IMR-90 (cell line): ENCODE measurements around the gene PRTG. TPM values are rescaled to one million over a fixed set of nuclear protein-coding genes. Genes with fewer than 3 reads are reported as not detected.

Experiments used
- ATAC-seq: fragments of 200-7000 bp; cut with Tn5 transposase; 2 replicates; pipeline ENCODE4 v1.9.1; 2020; ENCODE audit warnings: low read depth, mild to moderate bottlenecking, moderate library complexity
- BruUV-seq: library from RNA; stranded (reverse); fragments of 400-500 nt; replicated peaks from 2 replicates; lab custom pipeline; 2021; lab: Mats Ljungman, UMichigan
- CTCF ChIA-PET: fragments of 300-600 bp; formaldehyde crosslinking; extraction: SDS; loops from one replicate; lab custom pipeline; 2021; ENCODE audit warnings: antibody characterized with exemption; lab: Yijun Ruan, JAX
- POLR2A ChIA-PET: fragments of 300-600 bp; sonication (Branson Sonifier 250); formaldehyde crosslinking; loops from one replicate; lab custom pipeline; 2022; ENCODE audit warnings: antibody characterized with exemption; ENCODE audit not compliant: unreplicated experiment; lab: Charles Lee
- DNase-seq: peaks from one replicate; pipeline ENCODE4 v3.0.0; 2013
- H2AFZ ChIP-seq: replicated peaks from 2 replicates; pipeline ENCODE3; 2013; ENCODE audit warnings: low read length, mild to moderate bottlenecking; ENCODE audit not compliant: poor library complexity
- H2AK5ac ChIP-seq: 2 replicates; pipeline ENCODE4 v1.6.1; 2013; ENCODE audit warnings: low read depth, low read length, inconsistent platforms
- H2AK9ac ChIP-seq: replicated peaks from 2 replicates; pipeline ENCODE3; 2013; ENCODE audit warnings: mild to moderate bottlenecking, low read depth, low read length, moderate library complexity; ENCODE audit not compliant: poor library complexity
- H2BK120ac ChIP-seq: 2 replicates; pipeline ENCODE4 v1.6.1; 2013; ENCODE audit warnings: low read depth, low read length, inconsistent platforms
- H2BK15ac ChIP-seq: 3 replicates; pipeline ENCODE4 v1.6.1; 2013; ENCODE audit warnings: low read depth, low read length, inconsistent platforms
- H2BK20ac ChIP-seq: 2 replicates; pipeline ENCODE4 v1.6.1; 2013; ENCODE audit warnings: low read depth, mild to moderate bottlenecking, inconsistent platforms, low read length, moderate library complexity
- H2BK5ac ChIP-seq: 2 replicates; pipeline ENCODE4 v1.6.1; 2013; ENCODE audit warnings: mild to moderate bottlenecking, low read depth, low read length, inconsistent platforms; ENCODE audit not compliant: poor library complexity, severe bottlenecking
- H3K14ac ChIP-seq: replicated peaks from 2 replicates; pipeline ENCODE4 v1.6.1; 2013; ENCODE audit warnings: low read depth, low read length, inconsistent platforms
- H3K18ac ChIP-seq: 2 replicates; pipeline ENCODE4 v1.6.1; 2013; ENCODE audit warnings: low read depth, low read length, control low read depth
- H3K23ac ChIP-seq: 2 replicates; pipeline ENCODE4 v1.6.1; 2013; ENCODE audit warnings: low read depth, low read length, inconsistent platforms
- H3K27ac ChIP-seq: 2 replicates; pipeline ENCODE4 v1.5.1; 2013; ENCODE audit warnings: mild to moderate bottlenecking, control low read depth, low read length; ENCODE audit not compliant: insufficient read depth
- H3K27me3 ChIP-seq: 2 replicates; pipeline ENCODE4 v1.6.1; 2013; ENCODE audit warnings: low read length; ENCODE audit not compliant: control insufficient read depth, insufficient read depth
- H3K36me3 ChIP-seq: 2 replicates; pipeline ENCODE4 v1.6.1; 2013; ENCODE audit warnings: low read length, mixed read lengths; ENCODE audit not compliant: control insufficient read depth, insufficient read depth
- H3K4ac ChIP-seq: 2 replicates; pipeline ENCODE4 v1.6.1; 2013; ENCODE audit warnings: low read depth, low read length, inconsistent platforms
- H3K4me1 ChIP-seq: 2 replicates; pipeline ENCODE4 v1.6.1; 2013; ENCODE audit warnings: low read length, mixed read lengths; ENCODE audit not compliant: control insufficient read depth, insufficient read depth
- H3K4me2 ChIP-seq: 2 replicates; pipeline ENCODE4 v1.6.1; 2013; ENCODE audit warnings: low read depth, mild to moderate bottlenecking, control low read depth, low read length, moderate library complexity
- H3K4me3 ChIP-seq: 2 replicates; pipeline ENCODE4 v1.5.1; 2013; ENCODE audit warnings: low read depth, mild to moderate bottlenecking, control low read depth, low read length, moderate library complexity; ENCODE audit not compliant: insufficient read depth
- H3K56ac ChIP-seq: 2 replicates; pipeline ENCODE4 v1.6.1; 2013; ENCODE audit warnings: low read length, inconsistent platforms; ENCODE audit not compliant: insufficient read depth; ENCODE audit errors: extremely low read depth
- H3K79me1 ChIP-seq, 2 experiments: 2 replicates each; pipeline ENCODE4 v1.6.1; 2013; ENCODE audit warnings: low read length in 2 of 2, inconsistent platforms in 1 of 2, low read depth in 1 of 2
- H3K9ac ChIP-seq: 2 replicates; pipeline ENCODE4 v1.6.1; 2013; ENCODE audit warnings: low read depth, low read length, control low read depth
- H3K9me1 ChIP-seq: 2 replicates; pipeline ENCODE4 v1.6.1; 2013; ENCODE audit warnings: low read length, inconsistent platforms; ENCODE audit not compliant: insufficient read depth
- H3K9me3 ChIP-seq: 2 replicates; pipeline ENCODE4 v1.6.1; 2013; ENCODE audit warnings: low read length; ENCODE audit not compliant: control insufficient read depth, insufficient read depth
- H4K20me1 ChIP-seq: 2 replicates; pipeline ENCODE4 v1.6.1; 2013; ENCODE audit warnings: low read length, inconsistent platforms; ENCODE audit not compliant: insufficient read depth
- H4K5ac ChIP-seq: 2 replicates; pipeline ENCODE4 v1.6.1; 2013; ENCODE audit warnings: mild to moderate bottlenecking, low read depth, low read length, control low read depth
- H4K8ac ChIP-seq, 2 experiments: 2 replicates each; pipeline ENCODE4 v1.6.1; 2013; ENCODE audit warnings: low read depth in 2 of 2, low read length in 2 of 2, control low read depth in 1 of 2, inconsistent platforms in 1 of 2
- H4K91ac ChIP-seq: 2 replicates; pipeline ENCODE4 v1.6.1; 2013; ENCODE audit warnings: low read depth, low read length, inconsistent platforms; ENCODE audit not compliant: insufficient read depth
- BHLHE40 ChIP-seq: fragments of 150-350 bp; IDR thresholded peaks from 2 replicates; pipeline ENCODE4 v1.6.1; 2016; ENCODE audit warnings: mild to moderate bottlenecking, low read depth, low read length
- CEBPB ChIP-seq: IDR thresholded peaks from 2 replicates; pipeline ENCODE4 v1.6.1; 2012; ENCODE audit warnings: low read depth, low read length, improper control_type of control experiment
- CHD1 ChIP-seq: IDR thresholded peaks from 2 replicates; pipeline ENCODE4 v1.6.1; 2012; ENCODE audit warnings: low read depth, low read length, improper control_type of control experiment
- FOS ChIP-seq: fragments of 150-350 bp; IDR thresholded peaks from 2 replicates; pipeline ENCODE4 v1.6.1; 2016; ENCODE audit warnings: low read depth, low read length
- MAFK ChIP-seq: IDR thresholded peaks from 2 replicates; pipeline ENCODE4 v1.6.1; 2012; ENCODE audit warnings: low read depth, low read length, improper control_type of control experiment
- MAZ ChIP-seq: IDR thresholded peaks from 2 replicates; pipeline ENCODE4 v1.6.1; 2012; ENCODE audit warnings: low read depth, mild to moderate bottlenecking, low read length, improper control_type of control experiment, moderate library complexity, borderline replicate concordance
- MXI1 ChIP-seq: IDR thresholded peaks from 2 replicates; pipeline ENCODE4 v1.6.1; 2012; ENCODE audit warnings: low read depth, mild to moderate bottlenecking, low read length, moderate library complexity, borderline replicate concordance
- NFE2L2 ChIP-seq: fragments of 150-350 bp; IDR thresholded peaks from 2 replicates; pipeline ENCODE4 v1.6.1; 2016; ENCODE audit warnings: low read depth, mild to moderate bottlenecking, low read length
- POLR2A ChIP-seq: IDR thresholded peaks from 2 replicates; pipeline ENCODE4 v1.6.1; 2012; ENCODE audit warnings: mild to moderate bottlenecking, low read depth, low read length
- RAD21 ChIP-seq: IDR thresholded peaks from 2 replicates; pipeline ENCODE4 v1.6.1; 2012; ENCODE audit warnings: low read length, improper control_type of control experiment
- RCOR1 ChIP-seq: IDR thresholded peaks from 2 replicates; pipeline ENCODE4 v1.6.1; 2012; ENCODE audit warnings: mild to moderate bottlenecking, low read length, improper control_type of control experiment; ENCODE audit not compliant: insufficient replicate concordance
- RFX5 ChIP-seq: IDR thresholded peaks from 2 replicates; pipeline ENCODE4 v1.8.0; 2012; ENCODE audit warnings: low read depth, mild to moderate bottlenecking, low read length, moderate library complexity
- SMC3 ChIP-seq: fragments of 150-350 bp; IDR thresholded peaks from 2 replicates; pipeline ENCODE4 v1.6.1; 2016; ENCODE audit warnings: low read depth, mild to moderate bottlenecking, antibody characterized with exemption, low read length, moderate library complexity
- WGBS, 2 experiments: methylation state at CpG; one replicate each; pipeline versions ENCODE4 v1.1.5 to v1.1.7; 2013; ENCODE audit warnings: missing lambda C conversion rate in 2 of 2; ENCODE audit not compliant: insufficient read length in 1 of 2; ENCODE audit errors: extremely low coverage in 2 of 2; 5-methylcytosine and 5-hydroxymethylcytosine counted together
- dilution Hi-C: fragments of 300-500 bp; cut with HindIII; formaldehyde crosslinking; loops from one replicate; pipeline ENCODE4 v1.14.3; 2018; ENCODE audit warnings: low sequenced_read_pairs; ENCODE audit not compliant: unreplicated experiment
- in situ Hi-C: fragments of 300-500 bp; cut with MboI; formaldehyde crosslinking; loops from 3 replicates; pipeline ENCODE4 v1.14.3; 2019; ENCODE audit warnings: low sequenced_read_pairs, inconsistent platforms, mixed read lengths
- intact Hi-C: fragments of 100-400 bp; cut with micrococcal nuclease; formaldehyde crosslinking; loops from 2 replicates; pipeline ENCODE4 v1.10.0; 2022
- polyA plus RNA-seq, 3 experiments: library from polyadenylated mRNA; depleted of rRNA; stranded (reverse); fragments of >200 nt; gene quantifications; 2 replicates each; pipeline ENCODE4 v1.2.3, GENCODE V29; 2012; ENCODE audit warnings: low replicate concordance in 1 of 3
- total RNA-seq: library from RNA; depleted of rRNA; stranded (reverse); fragments of >200 nt; gene quantifications from 2 replicates; pipeline ENCODE4 v1.2.3, GENCODE V29; 2012
- TF ChIP-seq, protein P1 (sequence below): fragments of 150-350 bp; IDR thresholded peaks from 2 replicates; pipeline ENCODE4 v1.6.1; 2016; ENCODE audit warnings: low read depth, mild to moderate bottlenecking, low read length, moderate library complexity, borderline replicate concordance
- TF ChIP-seq, protein P2 (sequence below): fragments of 150-350 bp; IDR thresholded peaks from 2 replicates; pipeline ENCODE4 v1.6.1; 2017; ENCODE audit warnings: mild to moderate bottlenecking, antibody characterized with exemption, low read length, low read depth
- TF ChIP-seq, protein P3 (sequence below): conservative IDR thresholded peaks from 2 replicates; pipeline ENCODE4 v1.5.1; 2012; ENCODE audit warnings: mild to moderate bottlenecking, low read depth, low read length, improper control_type of control experiment

PRTG gene
- total and polyA plus RNA-seq, 2 of the 4 experiments (the other 2 are of a cell fraction): 0.99 to 1.4 TPM

DNA sequence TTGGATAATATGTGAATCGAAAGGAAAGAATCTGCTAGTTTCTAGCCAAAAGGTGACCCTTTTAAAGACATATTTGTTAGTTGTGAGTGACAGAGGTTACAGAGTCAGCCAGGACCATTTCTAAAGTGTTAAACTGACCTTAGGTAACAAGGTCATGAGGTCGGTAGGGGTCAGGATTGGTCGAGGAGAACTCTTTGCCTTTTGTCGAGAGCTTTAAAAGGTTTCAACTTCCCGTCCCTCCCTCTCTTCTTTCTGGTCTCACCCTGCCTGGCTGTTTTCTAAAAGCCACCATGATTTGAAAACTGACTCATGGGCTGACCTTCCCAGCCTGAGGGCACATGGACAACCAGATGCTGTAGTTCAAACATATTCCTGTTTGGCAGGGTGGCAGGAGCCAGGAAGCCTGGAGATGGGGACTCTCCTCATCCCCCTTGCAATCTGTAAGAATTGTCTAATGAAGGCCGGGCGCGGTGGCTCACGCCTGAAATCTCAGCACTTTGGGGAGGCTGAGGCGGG, 25.8 kb upstream of the PRTG start:
- Histone ChIP-seq H3K4me2 (no peak overlapping the region), H4K20me1 (no peaks in the 10 kb centered on the region), H3K9me1 (no peaks in the 10 kb centered on the region), H2BK120ac (no peak overlapping the region), H3K9me3 (no peaks in the 10 kb centered on the region), H4K5ac (no peak overlapping the region), H3K27me3 (peaks cover 7% of the 10 kb centered on the region), H2AFZ (no peak overlapping the region), H3K79me1 (no peaks in the 10 kb centered on the region), H2BK5ac (no peak overlapping the region), H2BK15ac (no peak overlapping the region), H4K8ac (no peak overlapping the region), H3K56ac (no peak overlapping the region), H3K9ac (no peak overlapping the region), H3K27ac (no peak overlapping the region), H3K4me3 (no peak overlapping the region), H2BK20ac (no peak overlapping the region), H3K18ac (no peak overlapping the region), H3K36me3 (no peaks in the 10 kb centered on the region), H4K91ac (no peak overlapping the region), H3K23ac (no peak overlapping the region), H3K4me1 (no peaks in the 10 kb centered on the region), H3K14ac (no peak overlapping the region), H2AK9ac (no peak overlapping the region), H2AK5ac (no peak overlapping the region; the same call in 1 of the 2 replicates), H3K4ac (no peak overlapping the region)
- no peak for ATAC-seq
- POLR2A ChIA-PET: no interaction called here
- BruUV-seq: no TSS peak
- in situ Hi-C loops: no loop called here
- DNase-seq: no peak
- TF ChIP-seq CHD1 (no peak), RCOR1 (no peak), MAFK (no peak), FOS (no peak), MAZ (no peak), SMC3 (no peak), MXI1 (no peak), CEBPB (no peak), RFX5 (no peak), NFE2L2 (no peak), RAD21 (no peak), POLR2A (no peak), BHLHE40 (no peak)
- TF ChIP-seq, protein P1, sequence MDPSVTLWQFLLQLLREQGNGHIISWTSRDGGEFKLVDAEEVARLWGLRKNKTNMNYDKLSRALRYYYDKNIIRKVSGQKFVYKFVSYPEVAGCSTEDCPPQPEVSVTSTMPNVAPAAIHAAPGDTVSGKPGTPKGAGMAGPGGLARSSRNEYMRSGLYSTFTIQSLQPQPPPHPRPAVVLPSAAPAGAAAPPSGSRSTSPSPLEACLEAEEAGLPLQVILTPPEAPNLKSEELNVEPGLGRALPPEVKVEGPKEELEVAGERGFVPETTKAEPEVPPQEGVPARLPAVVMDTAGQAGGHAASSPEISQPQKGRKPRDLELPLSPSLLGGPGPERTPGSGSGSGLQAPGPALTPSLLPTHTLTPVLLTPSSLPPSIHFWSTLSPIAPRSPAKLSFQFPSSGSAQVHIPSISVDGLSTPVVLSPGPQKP: no peak
- TF ChIP-seq, protein P2, sequence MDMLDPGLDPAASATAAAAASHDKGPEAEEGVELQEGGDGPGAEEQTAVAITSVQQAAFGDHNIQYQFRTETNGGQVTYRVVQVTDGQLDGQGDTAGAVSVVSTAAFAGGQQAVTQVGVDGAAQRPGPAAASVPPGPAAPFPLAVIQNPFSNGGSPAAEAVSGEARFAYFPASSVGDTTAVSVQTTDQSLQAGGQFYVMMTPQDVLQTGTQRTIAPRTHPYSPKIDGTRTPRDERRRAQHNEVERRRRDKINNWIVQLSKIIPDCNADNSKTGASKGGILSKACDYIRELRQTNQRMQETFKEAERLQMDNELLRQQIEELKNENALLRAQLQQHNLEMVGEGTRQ: no peak
- TF ChIP-seq, protein P3, sequence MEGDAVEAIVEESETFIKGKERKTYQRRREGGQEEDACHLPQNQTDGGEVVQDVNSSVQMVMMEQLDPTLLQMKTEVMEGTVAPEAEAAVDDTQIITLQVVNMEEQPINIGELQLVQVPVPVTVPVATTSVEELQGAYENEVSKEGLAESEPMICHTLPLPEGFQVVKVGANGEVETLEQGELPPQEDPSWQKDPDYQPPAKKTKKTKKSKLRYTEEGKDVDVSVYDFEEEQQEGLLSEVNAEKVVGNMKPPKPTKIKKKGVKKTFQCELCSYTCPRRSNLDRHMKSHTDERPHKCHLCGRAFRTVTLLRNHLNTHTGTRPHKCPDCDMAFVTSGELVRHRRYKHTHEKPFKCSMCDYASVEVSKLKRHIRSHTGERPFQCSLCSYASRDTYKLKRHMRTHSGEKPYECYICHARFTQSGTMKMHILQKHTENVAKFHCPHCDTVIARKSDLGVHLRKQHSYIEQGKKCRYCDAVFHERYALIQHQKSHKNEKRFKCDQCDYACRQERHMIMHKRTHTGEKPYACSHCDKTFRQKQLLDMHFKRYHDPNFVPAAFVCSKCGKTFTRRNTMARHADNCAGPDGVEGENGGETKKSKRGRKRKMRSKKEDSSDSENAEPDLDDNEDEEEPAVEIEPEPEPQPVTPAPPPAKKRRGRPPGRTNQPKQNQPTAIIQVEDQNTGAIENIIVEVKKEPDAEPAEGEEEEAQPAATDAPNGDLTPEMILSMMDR: no peak
- dilution Hi-C loops: no loop called here
- CTCF ChIA-PET: interaction anchor here (0.6 to 1.1 kb wide), 2 partner anchors 12 to 120 kb away, joined by 3 to 11 read pairs; no protein-coding TSS in a partner anchor
- WGBS, 2 experiments: 75% methylated on average over 2 of the region's 10 CpGs; no CpG with 5 or more reads in 1 of the 2 experiments
- intact Hi-C loops: no loop called here
